A549 (cell line): ENCODE results near the gene TENM3.

Experiments used
- CHD4 ChIP-seq: fragments of 200-600 bp; sonication (generic); IDR thresholded peaks from 2 replicates; pipeline ENCODE4 v1.6.1; 2016; ENCODE audit warnings: antibody characterized with exemption, mild to moderate bottlenecking, borderline replicate concordance
- CTCF ChIP-seq: fragments of >200 bp; sonication (Bioruptor Twin); formaldehyde crosslinking; IDR thresholded peaks from 3 replicates; pipeline ENCODE4 v1.5.1; 2016
- EP300 ChIP-seq, 2 experiments: fragments of >200 bp; sonication (Bioruptor Twin); formaldehyde crosslinking; IDR thresholded peaks; 2 replicates in 1 of 2; 3 replicates in 1 of 2; pipeline ENCODE4 v1.6.1; 2016 to 2017
- ESRRA ChIP-seq: fragments of 150-350 bp; IDR thresholded peaks from 2 replicates; pipeline ENCODE4 v1.6.1; 2014; ENCODE audit warnings: mild to moderate bottlenecking, low read length, borderline replicate concordance
- HDAC2 ChIP-seq: fragments of 200-600 bp; sonication (generic); IDR thresholded peaks from 2 replicates; pipeline ENCODE4 v1.6.1; 2016
- PBX3 ChIP-seq: IDR thresholded peaks from 2 replicates; pipeline ENCODE4 v1.6.1; 2012
- POLR2A ChIP-seq: IDR thresholded peaks from 2 replicates; pipeline ENCODE4 v1.6.1; 2012; ENCODE audit warnings: mild to moderate bottlenecking, low read length
- POLR2AphosphoS2 ChIP-seq: conservative IDR thresholded peaks from 2 replicates; pipeline ENCODE4 v1.6.1; 2012; ENCODE audit warnings: low read length, improper control_type of control experiment, inconsistent platforms
- RAD21 ChIP-seq, 2 experiments: fragments of >200 bp in 1 of 2; sonication (Bioruptor Twin) in 1 of 2; formaldehyde crosslinking in 1 of 2; IDR thresholded peaks in 1 of 2; conservative IDR thresholded peaks in 1 of 2; 2 replicates in 1 of 2; 3 replicates in 1 of 2; pipeline ENCODE4 v1.6.1; 2012 to 2018; ENCODE audit warnings: inconsistent platforms in 1 of 2
- RFX5 ChIP-seq: fragments of 450-650 bp; IDR thresholded peaks from 2 replicates; pipeline ENCODE4 v1.7.1; 2014; ENCODE audit warnings: antibody characterized with exemption, mild to moderate bottlenecking, moderate library complexity

DNA sequence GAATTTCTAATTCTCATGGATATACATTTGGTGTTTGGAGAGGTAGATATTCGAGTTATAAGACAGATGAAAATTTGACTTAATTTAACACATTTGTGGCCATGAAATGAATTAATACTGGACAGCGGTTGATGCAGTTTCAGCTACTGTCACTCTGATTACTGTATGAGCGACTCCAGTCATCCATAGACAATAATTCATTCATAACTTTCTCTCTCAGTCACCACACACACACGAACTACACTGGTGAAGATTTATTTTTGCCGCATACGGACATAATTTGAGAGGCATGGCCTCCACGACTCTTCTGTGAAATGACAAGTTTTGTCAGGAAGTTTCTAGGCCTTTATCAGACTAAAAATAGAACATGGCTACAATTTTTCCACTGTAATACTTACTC is 177.0 kb downstream of the TENM3 start:
- TF ChIP-seq CTCF (no peak), PBX3 (no peak), EP300 (IDR thresholded peaks at IDR 0.05) (no peak), POLR2AphosphoS2 (no peak), RAD21 (conservative IDR thresholded peaks at IDR 0.05 in 1 of 2, IDR thresholded peaks at IDR 0.05 in 1 of 2) (no peak), POLR2A (no peak), HDAC2 (no peak), RFX5 (no peak), ESRRA (no peak), CHD4 (no peak)
